Body of pancreas (tissue), 4 donors: Measurements from ENCODE around the gene CAPN5.

ENCODE experiments used
- POLR2A ChIP-seq, 3 donors: fragments of 450-650 bp; IDR thresholded peaks; one replicate each; pipeline ENCODE4 v1.6.1; 2016; ENCODE audit warnings: antibody characterized with exemption in 3 of 3, mild to moderate bottlenecking in 2 of 3
- TF ChIP-seq, protein P1 (sequence below), 7 experiments: fragments of 450-650 bp in 4 of 7; fragments of 200-600 bp in 3 of 7; sonication (generic) in 3 of 7; IDR thresholded peaks; one replicate each; pipeline ENCODE4 v1.5.1; 2016 to 2019; ENCODE audit warnings: antibody characterized with exemption in 7 of 7

DNA sequence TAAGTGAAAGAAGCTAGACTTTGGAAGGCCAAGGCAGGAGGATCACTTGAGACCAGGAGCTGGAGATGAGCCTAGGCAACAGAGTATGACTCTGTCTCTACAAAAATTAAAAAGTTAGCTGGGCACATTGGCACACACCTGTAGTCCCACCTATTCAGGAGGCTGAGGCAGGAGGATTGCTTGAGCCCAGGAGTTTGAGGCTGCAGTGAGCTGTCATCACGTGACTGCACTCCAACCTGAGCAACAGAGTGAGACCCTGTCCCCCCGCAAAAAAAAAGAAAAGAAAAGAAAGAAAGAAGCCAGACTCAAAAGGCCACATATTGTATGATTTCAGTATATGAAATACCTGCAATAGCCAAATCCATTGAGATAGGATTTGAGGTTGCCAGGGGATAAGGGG lies 7.9 kb upstream of the CAPN5 start:
- TF ChIP-seq POLR2A (IDR thresholded peaks at IDR 0.05) = no peak
- TF ChIP-seq, protein P1, sequence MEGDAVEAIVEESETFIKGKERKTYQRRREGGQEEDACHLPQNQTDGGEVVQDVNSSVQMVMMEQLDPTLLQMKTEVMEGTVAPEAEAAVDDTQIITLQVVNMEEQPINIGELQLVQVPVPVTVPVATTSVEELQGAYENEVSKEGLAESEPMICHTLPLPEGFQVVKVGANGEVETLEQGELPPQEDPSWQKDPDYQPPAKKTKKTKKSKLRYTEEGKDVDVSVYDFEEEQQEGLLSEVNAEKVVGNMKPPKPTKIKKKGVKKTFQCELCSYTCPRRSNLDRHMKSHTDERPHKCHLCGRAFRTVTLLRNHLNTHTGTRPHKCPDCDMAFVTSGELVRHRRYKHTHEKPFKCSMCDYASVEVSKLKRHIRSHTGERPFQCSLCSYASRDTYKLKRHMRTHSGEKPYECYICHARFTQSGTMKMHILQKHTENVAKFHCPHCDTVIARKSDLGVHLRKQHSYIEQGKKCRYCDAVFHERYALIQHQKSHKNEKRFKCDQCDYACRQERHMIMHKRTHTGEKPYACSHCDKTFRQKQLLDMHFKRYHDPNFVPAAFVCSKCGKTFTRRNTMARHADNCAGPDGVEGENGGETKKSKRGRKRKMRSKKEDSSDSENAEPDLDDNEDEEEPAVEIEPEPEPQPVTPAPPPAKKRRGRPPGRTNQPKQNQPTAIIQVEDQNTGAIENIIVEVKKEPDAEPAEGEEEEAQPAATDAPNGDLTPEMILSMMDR (IDR thresholded peaks at IDR 0.05) = no peak
